Spleen (tissue), 7 donors: ENCODE measurements around the gene SORL1.

Experiments
- POLR2A ChIP-seq, 3 donors: fragments of 450-650 bp; IDR thresholded peaks; one replicate each; pipeline ENCODE4 v1.5.1; 2017; ENCODE audit warnings: antibody characterized with exemption in 3 of 3, mild to moderate bottlenecking in 1 of 3
- TF ChIP-seq, protein P1 (sequence below), 11 experiments: fragments of 200-600 bp in 7 of 11; fragments of 450-650 bp in 4 of 11; sonication (generic) in 4 of 11; IDR thresholded peaks in 8 of 11; conservative IDR thresholded peaks in 3 of 11; 1 replicate in 7 of 11; 2 replicates in 4 of 11; pipeline versions ENCODE4 v1.4.0 to v1.8.0; 2016 to 2021; ENCODE audit warnings: antibody characterized with exemption in 11 of 11, inconsistent platforms in 4 of 11, mild to moderate bottlenecking in 1 of 11
- donor health status: DM: no; HTN: no; CAD: no; lungs with moderate emphysema.
- donor health status: DM: no; HTN: no; CAD: no.
- donor health status: DM: no; HTN: no; CAD: no.

GRCh38 chr11:121648306-121648705 is 196.2 kb downstream of the SORL1 start:
- TF ChIP-seq, protein P1, sequence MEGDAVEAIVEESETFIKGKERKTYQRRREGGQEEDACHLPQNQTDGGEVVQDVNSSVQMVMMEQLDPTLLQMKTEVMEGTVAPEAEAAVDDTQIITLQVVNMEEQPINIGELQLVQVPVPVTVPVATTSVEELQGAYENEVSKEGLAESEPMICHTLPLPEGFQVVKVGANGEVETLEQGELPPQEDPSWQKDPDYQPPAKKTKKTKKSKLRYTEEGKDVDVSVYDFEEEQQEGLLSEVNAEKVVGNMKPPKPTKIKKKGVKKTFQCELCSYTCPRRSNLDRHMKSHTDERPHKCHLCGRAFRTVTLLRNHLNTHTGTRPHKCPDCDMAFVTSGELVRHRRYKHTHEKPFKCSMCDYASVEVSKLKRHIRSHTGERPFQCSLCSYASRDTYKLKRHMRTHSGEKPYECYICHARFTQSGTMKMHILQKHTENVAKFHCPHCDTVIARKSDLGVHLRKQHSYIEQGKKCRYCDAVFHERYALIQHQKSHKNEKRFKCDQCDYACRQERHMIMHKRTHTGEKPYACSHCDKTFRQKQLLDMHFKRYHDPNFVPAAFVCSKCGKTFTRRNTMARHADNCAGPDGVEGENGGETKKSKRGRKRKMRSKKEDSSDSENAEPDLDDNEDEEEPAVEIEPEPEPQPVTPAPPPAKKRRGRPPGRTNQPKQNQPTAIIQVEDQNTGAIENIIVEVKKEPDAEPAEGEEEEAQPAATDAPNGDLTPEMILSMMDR (IDR thresholded peaks at IDR 0.05 in 8 of 11, conservative IDR thresholded peaks at IDR 0.05 in 3 of 11), result no peak
- no peak for TF ChIP-seq POLR2A (IDR thresholded peaks at IDR 0.05)
